Prostate gland (tissue), 2 donors: ENCODE measurements around the gene IQGAP3.

Experiments
- CTCF ChIP-seq, 4 experiments: fragments of 200-600 bp in 2 of 4; fragments of 450-650 bp in 2 of 4; sonication (generic) in 2 of 4; IDR thresholded peaks; 1 replicate in 3 of 4; 2 replicates in 1 of 4; pipeline ENCODE4 v1.5.1; 2016 to 2019; ENCODE audit warnings: antibody characterized with exemption in 4 of 4, mild to moderate bottlenecking in 2 of 4, moderate library complexity in 2 of 4
- POLR2A ChIP-seq: fragments of 450-650 bp; IDR thresholded peaks from one replicate; pipeline ENCODE4 v1.6.1; 2016; ENCODE audit warnings: antibody characterized with exemption, mild to moderate bottlenecking

GRCh38 chr1:156499842-156500542 lies 72.4 kb downstream of the IQGAP3 start:
- TF ChIP-seq POLR2A: no peak
- no peak for TF ChIP-seq CTCF (IDR thresholded peaks at IDR 0.05)
